GM18858 (cell line): ENCODE data around the gene CIC.
A peak's percentile ranks its signal among the peaks of the same experiment; 100 is the strongest.

Source experiments
- ATAC-seq: cut with Tn5 transposase; IDR thresholded peaks from one replicate; pipeline ENCODE4 v1.9.1; 2021; ENCODE audit not compliant: unreplicated experiment

CIC gene

DNA sequence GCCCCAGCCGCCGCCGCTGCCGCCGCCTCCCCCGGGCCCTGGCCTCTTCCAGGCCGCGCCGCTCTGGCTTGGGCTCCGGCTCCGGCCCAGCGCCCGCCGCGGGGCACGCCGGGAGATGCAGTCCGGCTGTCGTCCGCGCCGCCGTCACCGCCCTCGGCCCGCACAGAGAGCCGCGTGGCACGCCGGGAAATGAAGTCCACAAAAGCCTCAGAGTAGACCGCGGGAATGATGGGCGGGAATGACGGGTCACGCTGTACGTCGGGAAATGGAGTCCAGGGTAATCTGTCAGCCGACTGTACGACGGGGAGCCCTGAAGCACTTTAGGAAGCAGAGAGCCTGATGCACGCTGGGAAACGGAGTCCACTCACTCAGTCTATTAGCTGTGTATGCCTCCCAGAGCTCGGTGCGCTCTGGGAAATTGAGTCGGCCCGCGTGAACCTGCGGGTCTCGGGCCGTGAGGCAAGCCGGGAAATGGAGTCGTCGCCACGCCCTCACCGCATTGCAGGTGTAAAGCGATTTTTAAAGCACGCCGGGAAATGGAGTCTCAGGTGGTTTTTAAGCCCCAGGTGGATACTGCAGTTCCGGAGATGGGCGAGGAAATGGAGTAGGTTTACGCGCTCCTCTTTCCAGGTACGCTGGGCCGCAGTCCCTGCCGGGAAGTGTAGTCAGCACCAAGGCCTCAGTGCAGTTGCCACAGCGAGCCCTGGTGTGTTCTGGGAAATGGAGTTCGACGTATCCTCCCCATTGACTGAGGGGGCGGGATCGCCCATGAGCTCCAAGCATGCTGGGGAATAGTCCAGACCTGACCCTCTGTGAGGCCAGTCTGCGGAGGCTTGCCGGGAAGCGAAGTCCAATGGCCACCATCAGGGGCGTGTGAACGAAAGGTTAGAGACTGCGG is 26.3 kb upstream of the CIC start, which contains the start of gene GSK3A:
Gene GSK3A, minus strand, starts transcription at position 91 of the 898 bp plus-strand sequence. CDS start 137 bp downstream, outside the sequence.
- peak; percentile 51 for ATAC-seq

DNA sequence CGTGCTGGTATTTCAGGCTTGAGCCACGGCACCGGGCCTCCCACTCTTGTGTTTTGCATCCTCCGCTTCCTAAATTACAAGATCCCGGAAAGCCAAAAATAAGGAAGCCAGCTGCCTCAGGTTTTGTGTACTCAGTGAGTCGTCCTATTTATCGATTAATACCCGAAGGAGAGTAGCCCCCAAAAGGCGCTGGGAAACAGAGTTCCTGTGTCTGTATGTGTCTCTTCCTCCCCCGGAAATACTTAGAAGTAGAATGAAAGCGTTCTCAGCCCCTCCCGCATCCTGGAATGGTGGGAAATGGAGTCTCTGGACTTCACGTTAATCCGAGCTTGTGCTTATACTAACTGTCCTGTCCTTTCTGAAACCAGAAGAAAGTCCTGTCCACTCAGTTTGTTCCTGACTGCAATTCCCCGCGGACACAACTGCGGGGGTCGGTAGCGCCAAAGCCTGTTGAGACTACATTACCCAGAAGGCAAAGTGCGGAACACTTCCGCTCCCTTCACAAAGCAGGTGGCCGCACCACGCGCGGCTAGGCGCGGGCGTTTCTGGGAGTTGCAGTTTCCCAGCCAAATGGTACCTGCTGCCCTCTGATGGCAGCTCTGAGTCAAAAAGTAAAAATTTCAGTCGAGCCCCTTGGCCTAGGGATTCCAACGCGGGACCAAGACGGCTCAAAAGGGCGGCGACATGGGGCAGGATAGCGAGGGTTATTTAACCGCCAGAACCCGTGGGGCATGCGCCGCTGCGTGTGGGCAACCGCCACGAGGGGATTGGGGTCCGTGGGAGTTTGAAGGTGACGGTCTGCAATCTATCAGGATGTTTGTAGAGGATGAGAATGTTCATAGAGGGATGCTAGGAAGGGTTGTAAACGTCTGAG is 24.5 kb upstream of the CIC start:
- ATAC-seq, result peak; percentile 29

- no peak for ATAC-seq
Observed at GRCh38 chr19:42245231-42245630, 23.8 kb upstream of the CIC start.

DNA sequence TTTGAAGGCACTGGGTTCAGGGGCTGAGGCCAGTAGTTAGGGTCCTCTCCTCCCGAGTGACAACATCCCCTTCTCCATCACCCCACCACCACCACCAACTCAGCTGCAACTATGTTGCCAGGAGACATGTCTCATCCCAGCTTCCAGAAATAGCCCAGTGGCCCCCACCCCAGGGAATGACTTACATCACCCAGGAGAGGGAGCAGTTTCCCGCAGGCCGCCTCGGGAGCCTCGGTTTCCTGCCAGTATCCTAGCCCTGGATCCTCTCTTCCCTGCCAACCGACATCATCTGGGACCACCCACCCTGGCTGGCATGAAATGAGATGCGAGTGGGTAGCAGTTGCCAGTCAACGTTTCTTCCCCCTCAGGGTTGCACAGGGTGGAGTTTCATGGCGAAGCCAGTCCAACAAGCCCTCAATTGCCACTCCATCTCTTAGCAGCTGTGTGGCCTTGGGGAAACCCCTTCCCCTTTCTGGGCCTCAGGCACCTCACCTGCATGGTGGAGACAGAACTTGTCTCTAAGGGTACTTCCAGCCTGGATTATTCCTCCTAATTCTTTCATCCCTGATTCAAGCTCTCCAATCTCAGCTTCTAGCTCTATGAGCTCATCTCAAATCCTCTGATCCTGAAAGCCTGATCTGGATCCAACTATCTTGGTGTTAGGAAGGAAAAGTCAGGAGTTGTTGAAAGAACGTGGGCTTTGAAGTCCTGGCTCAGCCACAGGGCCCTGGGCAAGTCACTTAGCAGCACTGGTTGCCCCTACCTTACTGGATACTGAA is 22.7 kb upstream of the CIC start:
- no peak for ATAC-seq

DNA sequence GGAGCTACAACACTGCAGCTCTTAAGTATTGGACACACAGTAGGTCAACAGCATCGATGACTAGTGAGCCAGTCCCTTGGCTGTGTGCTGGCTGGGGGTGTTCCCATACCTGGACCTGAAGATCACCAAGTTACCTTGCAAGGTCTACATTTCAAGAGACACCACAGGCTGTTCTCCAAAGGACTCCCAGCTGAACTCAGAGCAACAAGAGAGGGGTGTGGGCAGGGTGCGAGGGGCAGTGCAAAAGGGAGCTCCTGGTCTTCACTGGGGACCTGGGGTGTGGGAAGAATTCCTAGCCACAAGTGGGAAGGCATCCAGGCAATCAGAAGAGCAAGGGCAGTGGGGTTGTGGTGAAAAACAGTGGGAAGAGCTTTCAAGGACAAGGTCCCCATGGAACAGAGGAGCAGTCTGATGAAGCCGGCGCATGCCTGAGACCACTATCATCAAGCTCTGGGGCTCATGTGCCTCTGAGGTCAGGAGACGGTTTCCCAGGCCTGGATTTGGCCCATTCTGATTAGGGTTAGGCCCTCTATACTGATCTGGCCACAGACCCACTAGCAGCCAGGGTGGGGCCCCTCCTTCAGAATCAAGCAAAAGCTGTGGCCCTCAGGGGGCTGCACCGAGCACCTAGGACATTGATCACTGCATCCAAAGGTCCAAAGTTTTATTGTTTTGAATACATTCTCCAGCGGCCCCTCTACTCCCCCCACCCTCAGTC is 22.0 kb upstream of the CIC start:
- no peak for ATAC-seq

- ATAC-seq, result no peak
Observed at GRCh38 chr19:42247640-42248199, 21.3 kb upstream of the CIC start.

GRCh38 chr19:42248270-42249148 is 20.5 kb upstream of the CIC start:
- ATAC-seq, result no peak

- no peak for ATAC-seq
Observed at GRCh38 chr19:42249149-42249750, 19.8 kb upstream of the CIC start.

GRCh38 chr19:42249769-42250168 is 19.3 kb upstream of the CIC start:
- ATAC-seq, result no peak

- no peak for ATAC-seq
Observed at GRCh38 chr19:42250183-42250665, 18.8 kb upstream of the CIC start.

DNA sequence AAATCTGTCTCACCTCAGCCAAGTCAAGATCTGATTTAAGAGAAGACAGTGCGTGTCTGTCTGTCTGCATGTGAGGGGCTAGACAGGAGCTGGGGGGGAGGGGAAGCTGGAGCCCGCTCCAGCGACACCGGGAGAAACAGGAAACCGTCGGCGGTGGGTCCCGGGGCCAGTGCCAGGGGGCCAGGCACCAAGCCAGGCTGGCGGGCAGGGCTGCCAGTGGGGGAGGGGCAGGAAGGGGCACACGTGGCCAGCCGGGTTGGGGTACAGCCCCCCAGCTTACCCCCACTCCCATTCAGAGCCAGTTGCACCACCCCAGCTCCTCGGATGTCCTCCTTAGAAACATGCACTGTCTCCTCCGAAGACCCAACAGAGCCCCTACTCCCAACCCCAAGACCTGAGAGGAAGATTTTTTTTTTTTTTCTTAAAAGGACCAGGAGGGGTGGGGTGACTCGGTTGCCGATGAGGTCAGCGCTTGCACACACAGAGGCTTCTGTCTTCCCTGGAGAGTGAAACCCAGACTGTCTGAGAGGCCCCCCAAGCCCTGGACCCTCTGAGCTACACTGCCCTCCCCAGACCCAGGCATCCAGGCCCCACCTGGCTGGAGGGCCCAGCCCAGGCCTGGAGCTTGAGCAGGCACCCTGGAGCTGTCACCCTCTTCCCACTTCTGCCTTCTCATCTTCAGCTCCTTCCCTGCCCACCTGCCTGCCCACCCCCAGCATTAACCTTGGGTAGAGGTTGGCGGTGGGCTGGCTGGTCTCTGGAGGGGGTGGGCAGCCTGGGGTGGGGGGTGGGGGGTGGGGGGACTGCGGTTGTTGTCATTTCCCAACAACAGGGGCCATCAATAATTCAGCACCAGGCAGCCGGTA is 18.2 kb upstream of the CIC start:
- no peak for ATAC-seq

DNA sequence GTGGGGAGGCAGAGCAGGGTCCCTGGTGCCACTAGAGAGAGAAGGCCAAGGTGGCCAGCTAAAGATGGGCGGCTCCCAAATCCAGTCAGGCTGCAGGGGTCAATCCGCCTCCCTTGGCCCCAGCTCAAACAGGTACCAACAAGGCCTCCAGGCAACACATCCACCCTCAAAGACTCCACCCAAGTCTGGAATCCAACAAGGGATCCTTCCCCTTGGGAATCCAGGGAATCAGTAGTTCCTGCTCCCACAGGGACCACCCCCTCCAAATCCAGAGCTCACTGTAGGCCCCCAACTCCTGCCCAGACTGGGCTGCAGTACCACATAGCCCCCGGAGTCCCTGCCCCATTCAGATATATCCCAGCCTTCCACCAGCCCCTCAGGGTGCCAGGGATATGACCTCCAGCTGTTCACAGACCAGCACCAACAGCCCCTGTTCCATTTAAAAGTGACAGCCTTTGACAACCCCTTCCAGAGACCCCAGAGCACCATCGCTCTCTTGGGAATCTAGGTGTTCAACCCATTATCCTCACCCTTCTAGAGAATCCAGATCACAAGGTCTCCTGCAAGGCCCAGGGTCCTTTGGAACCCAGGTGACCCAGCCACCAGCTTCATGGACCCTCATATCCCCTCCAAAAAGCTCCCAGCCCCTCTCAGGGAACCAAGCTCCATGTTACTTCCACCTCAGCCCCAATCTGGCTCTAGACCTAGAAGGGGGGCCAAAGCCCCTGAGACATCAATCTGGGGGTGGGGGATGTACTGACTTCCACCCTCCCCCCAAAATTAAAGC is 17.3 kb upstream of the CIC start:
- ATAC-seq, result no peak

- no peak for ATAC-seq
Observed at GRCh38 chr19:42252365-42253244, 16.4 kb upstream of the CIC start.

- ATAC-seq, result no peak
Observed at GRCh38 chr19:42253245-42254088, 15.6 kb upstream of the CIC start.
